Measurements from ENCODE around the gene SAMD11.
"Not testable (repeated sequence)": the region's sequence is repeated elsewhere in the genome, so short reads cannot be mapped to it uniquely, and the experiment has no call there.

SAMD11 gene

GRCh38 chr1:942864-943533, 19.3 kb downstream of the SAMD11 start:
- in situ Hi-C loops (cut with HindIII; ENCODE audit: low sequenced_read_pairs): no loop called here

DNA sequence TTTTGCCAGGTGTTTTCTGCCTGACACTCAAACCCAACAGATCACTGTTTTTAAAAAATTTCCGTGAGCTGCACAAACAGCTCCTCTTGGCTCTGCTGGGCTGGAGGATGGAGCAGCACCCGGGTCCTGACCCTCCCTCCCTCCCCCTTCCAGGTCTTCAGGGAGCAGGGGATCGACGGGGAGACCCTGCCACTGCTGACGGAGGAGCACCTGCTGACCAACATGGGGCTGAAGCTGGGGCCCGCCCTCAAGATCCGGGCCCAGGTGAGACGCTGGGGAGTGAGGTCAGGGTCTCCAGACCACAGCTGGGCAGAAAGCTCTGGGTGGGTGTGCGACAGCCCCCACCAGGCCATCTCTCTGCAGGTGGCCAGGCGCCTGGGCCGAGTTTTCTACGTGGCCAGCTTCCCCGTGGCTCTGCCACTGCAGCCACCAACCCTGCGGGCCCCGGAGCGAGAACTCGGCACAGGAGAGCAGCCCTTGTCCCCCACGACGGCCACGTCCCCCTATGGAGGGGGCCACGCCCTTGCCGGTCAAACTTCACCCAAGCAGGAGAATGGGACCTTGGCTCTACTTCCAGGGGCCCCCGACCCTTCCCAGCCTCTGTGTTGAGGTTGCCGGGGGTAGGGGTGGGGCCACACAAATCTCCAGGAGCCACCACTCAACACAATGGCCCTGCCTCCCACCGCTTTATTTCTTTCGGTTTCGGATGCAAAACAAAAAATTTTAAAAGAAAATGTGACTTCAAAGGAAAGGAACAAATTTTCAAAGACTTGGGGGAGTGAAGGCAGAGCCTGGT, 20.0 kb downstream of the SAMD11 start:
- in situ Hi-C loops (cut with HindIII; ENCODE audit: low sequenced_read_pairs): no loop called here

DNA sequence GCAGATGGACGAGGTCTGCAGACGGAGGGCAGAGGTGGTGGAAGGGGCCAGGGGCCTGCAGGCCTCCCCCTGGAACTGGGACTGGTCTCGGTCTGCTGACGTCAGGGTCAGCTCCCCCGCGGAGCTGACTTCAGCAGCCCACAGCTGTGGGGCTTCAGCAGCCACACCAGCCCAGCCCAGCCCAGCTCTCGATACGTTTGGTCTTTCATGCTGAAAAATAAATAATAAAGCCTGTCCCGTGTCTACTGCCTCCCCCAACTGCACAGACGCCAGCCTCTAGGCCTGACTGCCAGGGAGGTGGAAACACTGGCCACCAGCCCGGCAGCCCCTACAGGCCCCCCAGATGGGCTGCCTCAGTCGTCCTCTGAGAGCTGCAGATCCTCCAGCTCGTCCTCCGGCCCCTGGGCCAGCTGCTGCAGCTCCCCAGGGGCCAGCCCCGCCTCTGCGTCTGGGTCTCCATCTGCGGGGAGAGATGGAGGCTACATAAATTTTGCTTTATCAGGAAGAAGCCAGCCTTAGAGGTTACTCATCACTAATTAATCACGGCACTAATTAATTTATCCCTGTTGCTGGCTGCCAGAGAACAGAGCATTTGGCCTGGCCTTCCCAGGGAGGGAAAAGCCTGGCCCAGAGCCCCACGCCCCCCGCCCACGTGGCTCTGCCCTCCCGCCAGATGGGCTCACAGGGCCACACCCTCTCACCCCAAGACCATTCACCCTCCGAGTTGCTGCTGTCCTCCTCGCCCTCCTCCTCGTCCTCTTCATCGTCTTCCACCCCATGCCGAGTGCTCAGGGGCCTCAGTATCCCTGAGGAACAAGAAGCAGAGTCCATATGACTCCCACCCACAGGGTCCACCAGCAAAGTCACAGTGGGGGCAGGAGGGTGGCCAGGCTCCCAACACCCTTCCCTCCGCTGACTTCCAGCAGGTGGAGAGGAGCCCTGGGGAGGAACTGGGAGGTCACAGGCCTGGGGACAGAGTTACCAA, 20.9 kb downstream of the SAMD11 start:
- in situ Hi-C loops (cut with HindIII; ENCODE audit: low sequenced_read_pairs): no loop called here

- in situ Hi-C loops (cut with HindIII; ENCODE audit: low sequenced_read_pairs): no loop called here
Measured at GRCh38 chr1:945688-946556, 22.2 kb downstream of the SAMD11 start.

GRCh38 chr1:946811-947210, 23.1 kb downstream of the SAMD11 start:
- in situ Hi-C loops (cut with HindIII; ENCODE audit: low sequenced_read_pairs): not testable (repeated sequence)

DNA sequence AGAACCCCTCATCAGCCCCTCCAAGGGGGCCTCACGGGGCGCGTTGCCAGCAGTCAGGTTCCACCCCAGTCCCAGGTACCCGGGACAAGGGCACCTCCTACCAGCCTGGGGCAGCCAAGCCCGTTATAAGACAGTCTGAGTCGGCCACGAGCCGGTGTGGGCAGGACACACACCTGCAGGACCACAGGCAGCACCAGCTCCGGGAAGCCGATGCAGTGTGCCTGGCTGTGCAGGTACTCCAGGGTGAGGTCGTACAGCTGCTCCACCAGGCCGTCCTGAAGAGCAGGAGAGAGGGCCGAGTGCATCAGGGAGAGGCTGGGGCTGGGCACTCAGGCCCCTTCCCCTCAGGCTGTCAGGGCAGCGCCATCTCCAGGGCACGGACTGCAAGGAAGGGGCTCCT, 24.2 kb downstream of the SAMD11 start:
- in situ Hi-C loops (cut with HindIII; ENCODE audit: low sequenced_read_pairs): no loop called here

DNA sequence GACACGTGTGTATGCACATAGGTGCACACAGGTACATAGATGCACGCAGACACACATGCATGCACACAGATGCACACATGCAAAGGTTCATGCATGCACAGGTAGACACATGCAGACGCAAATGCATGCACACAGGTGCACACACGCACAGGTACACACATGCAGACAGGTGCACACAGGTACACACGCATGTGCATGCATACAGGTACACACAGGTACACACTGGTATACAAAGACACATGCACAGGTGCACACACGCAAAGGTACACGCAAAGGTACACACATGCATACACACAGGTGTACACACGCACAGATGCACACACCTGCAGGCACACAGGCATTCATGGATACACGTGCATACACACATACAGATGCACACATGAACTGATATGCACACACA, 26.5 kb downstream of the SAMD11 start:
- in situ Hi-C loops (cut with HindIII; ENCODE audit: low sequenced_read_pairs): no loop called here

GRCh38 chr1:950881-951280, 27.2 kb downstream of the SAMD11 start:
- in situ Hi-C loops (cut with HindIII; ENCODE audit: low sequenced_read_pairs): no loop called here

DNA sequence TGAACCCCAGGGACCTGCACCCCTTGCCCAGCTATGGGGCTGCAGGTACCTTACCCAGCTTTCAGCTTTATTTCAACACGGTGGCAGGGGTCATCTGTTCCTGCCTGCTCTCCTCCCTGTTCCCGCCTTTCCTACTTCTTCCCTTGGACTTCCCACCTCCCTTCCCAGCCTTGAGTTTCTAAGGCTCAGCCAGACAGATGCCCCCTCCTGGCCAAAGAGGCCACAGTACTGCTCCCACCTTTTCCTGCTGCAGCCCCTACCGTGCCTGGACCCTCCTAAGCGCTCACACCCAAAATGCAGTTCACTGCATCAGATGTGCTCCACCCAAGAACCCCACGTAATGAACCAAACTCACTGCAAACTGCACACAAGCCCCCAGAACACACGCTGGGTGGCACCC, 27.6 kb downstream of the SAMD11 start:
- in situ Hi-C loops (cut with HindIII; ENCODE audit: low sequenced_read_pairs): no loop called here

GRCh38 chr1:952201-952600, 28.5 kb downstream of the SAMD11 start:
- in situ Hi-C loops (cut with HindIII; ENCODE audit: low sequenced_read_pairs): no loop called here

- in situ Hi-C loops (cut with HindIII; ENCODE audit: low sequenced_read_pairs): no loop called here
Measured at GRCh38 chr1:952603-953002, 28.9 kb downstream of the SAMD11 start.

- in situ Hi-C loops (cut with HindIII; ENCODE audit: low sequenced_read_pairs): no loop called here
Measured at GRCh38 chr1:953524-954320, 30.0 kb downstream of the SAMD11 start.

DNA sequence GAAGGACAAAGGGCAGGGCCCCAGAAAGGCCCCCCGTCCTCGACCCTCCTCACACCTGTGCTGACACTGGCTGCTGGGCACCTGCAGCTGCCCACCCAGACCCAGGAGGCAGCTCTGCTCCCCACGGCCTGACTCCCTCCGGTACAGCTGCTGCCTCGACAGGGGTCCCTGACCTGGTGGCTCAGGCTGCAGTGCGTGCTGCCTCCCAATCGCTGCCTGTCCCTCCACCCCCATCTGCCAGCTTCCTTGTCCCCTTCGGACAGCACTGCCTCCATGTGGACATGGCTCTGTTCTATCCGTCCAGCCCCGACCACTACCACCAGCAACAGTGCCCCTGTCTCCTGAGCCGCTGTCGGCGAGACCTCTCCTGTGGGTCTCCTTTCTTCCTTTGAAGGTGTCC, 31.2 kb downstream of the SAMD11 start:
- in situ Hi-C loops (cut with HindIII; ENCODE audit: low sequenced_read_pairs): no loop called here

- in situ Hi-C loops (cut with HindIII; ENCODE audit: low sequenced_read_pairs): no loop called here
Measured at GRCh38 chr1:955474-955873, 31.8 kb downstream of the SAMD11 start.

DNA sequence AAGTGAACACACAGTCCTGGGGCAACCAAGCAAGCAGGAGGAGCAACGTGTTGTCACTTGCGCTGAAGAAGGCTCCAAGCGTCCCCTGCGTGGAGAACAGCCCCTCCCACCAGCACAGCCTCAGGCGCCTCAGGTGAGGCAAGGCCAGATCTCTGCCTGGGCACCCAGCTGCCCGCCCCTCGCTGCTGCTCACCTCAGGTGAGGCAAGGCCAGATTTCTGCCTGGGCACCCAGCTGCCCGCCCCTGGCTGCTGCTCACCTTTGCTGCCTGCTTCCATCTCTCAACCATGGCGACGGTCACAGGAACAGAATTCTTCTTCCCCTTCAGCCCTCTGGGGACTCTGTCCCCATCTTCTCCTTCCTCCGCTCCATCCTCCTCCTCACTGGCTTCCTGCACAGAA, 32.9 kb downstream of the SAMD11 start:
- in situ Hi-C loops (cut with HindIII; ENCODE audit: low sequenced_read_pairs): no loop called here

GRCh38 chr1:958823-959730, 35.4 kb downstream of the SAMD11 start, which contains the start of gene NOC2L:
TSS of gene NOC2L (minus strand) at chr1:959256. CDS start at chr1:959240, 16 bp downstream.
- in situ Hi-C loops (cut with HindIII; ENCODE audit: low sequenced_read_pairs): no loop called here

DNA sequence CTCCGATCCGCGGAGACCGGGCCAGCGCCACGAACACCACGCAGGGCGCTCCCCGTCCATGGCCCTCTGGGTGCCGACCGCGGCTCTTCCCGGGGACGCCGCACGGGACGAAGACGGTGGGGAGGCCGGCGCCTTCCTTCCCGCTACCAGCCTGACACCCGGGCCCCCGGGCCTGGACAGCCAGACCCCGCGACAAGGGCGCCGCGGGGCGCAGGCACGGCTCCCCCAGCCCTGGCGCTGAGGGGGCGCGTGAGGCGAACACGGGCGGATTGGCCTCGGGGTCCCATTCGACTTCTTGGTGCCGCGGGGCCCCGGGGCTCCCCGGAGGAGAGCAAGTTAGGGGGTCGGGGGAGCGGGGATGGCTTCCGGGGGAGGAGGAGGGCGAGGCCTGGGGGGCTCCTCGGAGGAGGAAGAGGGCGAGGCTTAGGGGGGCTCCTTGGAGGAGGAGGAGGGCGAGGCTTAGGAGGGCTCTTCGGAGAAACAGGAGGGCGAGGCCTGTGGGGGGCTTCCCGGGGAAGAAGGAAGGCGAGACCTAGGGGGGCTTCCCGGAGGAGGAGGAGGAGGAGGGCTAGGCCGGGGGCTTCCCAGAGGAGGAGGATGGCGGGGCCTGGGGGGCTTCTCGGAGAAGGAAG, 36.1 kb downstream of the SAMD11 start:
- in situ Hi-C loops (cut with HindIII; ENCODE audit: low sequenced_read_pairs): no loop called here

Measured in DLD1 (cell line).